Psoas muscle (tissue), 8 donors: ENCODE results near the gene SH3RF3. TPM values are rescaled to one million over a fixed set of nuclear protein-coding genes. Genes with fewer than 3 reads are reported as not detected.

Source experiments
- ATAC-seq, 4 donors: fragments of 200-7000 bp; cut with Tn5 transposase; one replicate each; pipeline ENCODE4 v1.9.1; 2020; ENCODE audit warnings: moderate library complexity in 3 of 4, mild to moderate bottlenecking in 2 of 4
- DNase-seq, 2 donors: peaks; one replicate each; pipeline ENCODE4 v3.0.0-alpha.2; 2020
- H3K27ac ChIP-seq: fragments of 200-600 bp; one replicate; pipeline ENCODE4 v1.8.0; 2022
- H3K27me3 ChIP-seq, 3 donors: fragments of 200-600 bp in 1 of 3; one replicate each; pipeline versions ENCODE4 v1.6.1 to v1.8.0; 2013 to 2022; ENCODE audit warnings: low read length in 2 of 3, mild to moderate bottlenecking in 2 of 3, moderate library complexity in 1 of 3; ENCODE audit not compliant: insufficient read depth in 3 of 3
- H3K36me3 ChIP-seq, 2 donors: fragments of 200-600 bp in 1 of 2; one replicate each; pipeline versions ENCODE4 v1.6.1 to v1.8.0; 2013 to 2022; ENCODE audit warnings: low read depth in 1 of 2, mild to moderate bottlenecking in 1 of 2, moderate library complexity in 1 of 2; ENCODE audit not compliant: insufficient read depth in 1 of 2
- H3K4me1 ChIP-seq: fragments of 200-600 bp; one replicate; pipeline ENCODE4 v1.8.0; 2022
- H3K4me3 ChIP-seq: fragments of 200-600 bp; one replicate; pipeline ENCODE4 v1.8.0; 2022; ENCODE audit warnings: mild to moderate bottlenecking
- H3K9me3 ChIP-seq: fragments of 200-600 bp; one replicate; pipeline ENCODE4 v1.8.0; 2022
- CTCF ChIP-seq: fragments of 200-600 bp; IDR thresholded peaks from one replicate; pipeline ENCODE4 v1.8.0; 2022; ENCODE audit warnings: antibody characterized with exemption
- WGBS, 3 donors: extraction: QIAGEN DNeasy Blood & Tissue Kit; methylation state at CpG; one replicate each; pipeline versions ENCODE4 v1.1.6 to v1.1.7; 2013; 5-methylcytosine and 5-hydroxymethylcytosine counted together
- intact Hi-C, 2 donors: fragments of 100-400 bp; cut with DNase I; formaldehyde crosslinking; loops; one replicate each; pipeline versions ENCODE4 v1.11.0 to v1.14.2; 2022
- polyA plus RNA-seq, 3 donors: library from polyadenylated mRNA; stranded (reverse); fragments of 200-250 nt; gene quantifications; one replicate each; pipeline ENCODE4 v1.2.3, GENCODE V29; 2013
- total RNA-seq, 4 donors: library from RNA; stranded (reverse); fragmentation: NEBNext Ultra II Directional in 2 of 4; extraction: Animal tissue kit (Norgen Biotek cat#: 25700) in 2 of 4; gene quantifications; one replicate each; pipeline versions ENCODE4 v1.2.1 to v1.2.4, GENCODE V29; 2021 to 2023
- donor health status: healthy with polysubstance abuse.
- donor health status: DM: no; HTN: no; CAD: no; lungs with moderate emphysema.
- donor health status: Bipolar disorder and iron deficiency.
- donor health status: healthy.
- donor health status: DM: yes; HTN: yes; CAD: no.
- donor health status: DM: no; HTN: no; CAD: no.
- donor health status: DM: no; HTN: no; CAD: no.
- donor health status: DM: yes; HTN: yes; CAD: no.

The SH3RF3 gene
- total and polyA plus RNA-seq, 7 donors = 4.6 to 27.0 (median 9.0) TPM

DNA sequence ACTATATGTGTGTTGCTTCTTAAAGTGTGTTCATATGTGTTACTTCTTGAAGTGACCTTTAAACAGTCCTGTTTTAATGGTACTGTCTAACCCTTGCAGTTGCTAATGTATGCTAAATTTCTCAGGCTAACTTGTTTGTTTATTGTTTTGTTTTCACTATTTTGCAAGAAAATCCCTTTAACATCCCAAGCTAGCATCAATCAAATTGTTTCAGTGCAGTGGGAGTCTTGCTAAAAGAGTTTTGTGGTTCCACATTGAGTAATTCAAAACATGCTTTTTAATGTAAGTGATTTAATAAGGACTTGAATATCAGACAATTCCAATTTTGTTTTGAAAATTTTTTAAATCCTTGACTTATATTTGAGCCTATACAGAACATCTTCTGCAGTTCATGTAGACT is 3.6 kb downstream of the SH3RF3 start:
- no peaks in the 10 kb centered on the region for H3K9me3 ChIP-seq
- no peaks in the 10 kb centered on the region for H3K27me3 ChIP-seq
- no peak overlapping the region for H3K4me3 ChIP-seq
- no peaks in the 10 kb centered on the region for H3K36me3 ChIP-seq
- H3K4me1 ChIP-seq = peaks cover 20% of the 10 kb centered on the region
- no peak overlapping the region for H3K27ac ChIP-seq
- DNase-seq (no peak), ATAC-seq (no peak)
- TF ChIP-seq CTCF = no peak
- intact Hi-C loops = loop anchor here (5.0 kb wide), 2 partner anchors 35 to 40 kb away; no protein-coding TSS in a partner anchor

DNA sequence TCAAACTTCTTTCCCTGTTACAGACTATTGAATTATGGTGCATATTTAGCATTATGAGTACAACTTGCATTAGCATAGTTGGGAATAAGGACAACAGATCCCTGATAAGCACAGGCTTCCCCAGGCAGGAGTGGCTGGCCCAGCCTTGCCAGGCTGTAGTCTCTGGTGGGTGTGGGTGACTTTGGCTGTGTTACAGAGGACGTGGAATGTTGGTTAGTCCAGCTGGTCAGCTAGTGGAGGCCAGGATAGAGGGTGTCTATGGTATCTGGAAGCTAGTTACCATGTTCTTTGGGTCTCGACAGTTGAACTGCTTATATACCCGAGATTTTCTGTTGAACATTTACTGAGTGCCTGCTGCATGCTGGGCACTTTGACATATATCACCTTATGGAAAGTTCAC is 4.7 kb downstream of the SH3RF3 start:
- H3K9me3 ChIP-seq = no peaks in the 10 kb centered on the region
- no peak overlapping the region for H3K27ac ChIP-seq
- no peaks in the 10 kb centered on the region for H3K36me3 ChIP-seq
- H3K4me1 ChIP-seq = peaks cover 20% of the 10 kb centered on the region
- intact Hi-C loops = loop anchor here (5.0 kb wide), 2 partner anchors 34 to 39 kb away; no protein-coding TSS in a partner anchor
- TF ChIP-seq CTCF = no peak
- DNase-seq (no peak), ATAC-seq (no peak)
- WGBS, 3 donors = 78 to 89% (median 82%) methylated on average over 3 of the region's 3 CpGs
- H3K27me3 ChIP-seq = no peaks in the 10 kb centered on the region
- H3K4me3 ChIP-seq = no peak overlapping the region

GRCh38 chr2:109134741-109135358 is 5.8 kb downstream of the SH3RF3 start:
- TF ChIP-seq CTCF = no peak
- 71 to 83% (median 83%) methylated on average over 8 of the region's 8 CpGs for WGBS, 3 donors
- Histone ChIP-seq H3K36me3 (no peaks in the 10 kb centered on the region), H3K9me3 (no peaks in the 10 kb centered on the region), H3K4me3 (no peak overlapping the region), H3K27me3 (no peaks in the 10 kb centered on the region), H3K4me1 (peaks cover 20% of the 10 kb centered on the region), H3K27ac (no peak overlapping the region)
- DNase-seq = no peak
- intact Hi-C loops = loop anchor here (5.0 kb wide), 2 partner anchors 32 to 37 kb away; no protein-coding TSS in a partner anchor
- peak; percentile 32 to 55 (median 47) for ATAC-seq

DNA sequence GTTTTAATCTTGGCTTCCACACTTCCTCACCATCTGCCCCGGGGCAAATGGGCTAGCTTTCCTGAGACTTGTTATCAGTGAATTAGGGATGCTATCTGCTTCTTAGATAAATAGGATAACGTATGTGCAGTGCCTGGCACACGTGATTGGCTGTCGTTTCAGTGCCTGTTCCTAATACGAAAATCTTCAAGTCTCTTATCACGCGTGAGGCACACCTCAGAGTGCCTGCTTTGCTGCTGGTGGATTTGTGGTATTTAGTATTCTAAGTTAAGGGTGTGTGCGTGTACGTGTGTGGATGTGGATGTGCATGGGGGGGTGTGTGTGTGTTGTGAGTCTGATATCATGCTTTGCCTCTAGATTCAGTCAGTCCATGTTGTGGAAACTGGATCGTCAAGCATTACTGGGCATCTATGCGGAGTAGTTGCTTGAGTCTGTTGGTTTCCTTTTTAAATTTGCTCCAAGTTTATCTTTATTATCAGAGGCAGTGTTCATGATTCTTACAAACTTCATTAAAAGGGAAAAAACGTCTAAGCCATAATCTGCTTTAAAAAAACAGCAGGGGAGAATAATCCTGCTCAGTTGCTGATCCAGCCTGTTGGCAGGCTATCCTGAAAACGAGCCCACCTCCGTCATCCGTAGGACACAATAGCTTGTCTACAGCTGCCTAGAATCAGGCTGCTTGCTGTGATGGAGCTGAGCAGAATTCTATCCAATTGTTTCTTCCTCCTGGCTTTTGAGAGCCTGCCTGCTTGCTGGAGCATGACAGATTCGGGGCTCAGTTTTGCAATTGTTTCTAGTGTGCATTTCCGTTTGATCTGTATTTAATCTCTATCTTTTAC is 6.6 kb downstream of the SH3RF3 start:
- Histone ChIP-seq H3K4me1 (peaks cover 15% of the 10 kb centered on the region), H3K4me3 (no peak overlapping the region), H3K36me3 (no peaks in the 10 kb centered on the region), H3K27ac (no peak overlapping the region), H3K27me3 (no peaks in the 10 kb centered on the region), H3K9me3 (no peaks in the 10 kb centered on the region)
- DNase-seq (no peak), ATAC-seq (peak in 1 of 4 donors; percentile 41)
- WGBS, 3 donors = 60 to 63% (median 60%) methylated on average over 17 of the region's 17 CpGs
- no peak for TF ChIP-seq CTCF
- intact Hi-C loops = no loop called here
